MM.1S (cell line): ENCODE results near the gene TPT1.

Experiments
- DNase-seq: peaks from one replicate; pipeline ENCODE4 v3.0.0-alpha.2; 2015
- H2AFZ ChIP-seq: fragments of 300-600 bp; sonication (generic); 2 replicates; pipeline ENCODE4 v1.6.0; 2016; ENCODE audit warnings: antibody characterized with exemption, low read length
- H3F3A ChIP-seq: fragments of 300-600 bp; sonication (generic); 2 replicates; pipeline ENCODE4 v1.6.1; 2016; ENCODE audit warnings: mild to moderate bottlenecking, antibody characterized with exemption, low read length, moderate library complexity, mixed read lengths; ENCODE audit not compliant: insufficient read depth
- H3K27ac ChIP-seq: fragments of 300-600 bp; sonication (generic); 2 replicates; pipeline ENCODE4 v1.5.1; 2016; ENCODE audit warnings: mild to moderate bottlenecking, low read length
- H3K27me3 ChIP-seq: fragments of 300-600 bp; sonication (generic); replicated peaks from 2 replicates; pipeline ENCODE4 v1.6.0; 2016; ENCODE audit warnings: low read length; ENCODE audit not compliant: insufficient read depth
- H3K36me3 ChIP-seq: fragments of 300-600 bp; sonication (generic); replicated peaks from 2 replicates; pipeline ENCODE4 v1.6.1; 2016; ENCODE audit warnings: mild to moderate bottlenecking, low read length, mixed read lengths; ENCODE audit not compliant: insufficient read depth
- H3K4me1 ChIP-seq: fragments of 300-600 bp; sonication (generic); 2 replicates; pipeline ENCODE4 v1.6.1; 2016; ENCODE audit warnings: low read length, mixed read lengths
- H3K4me2 ChIP-seq: fragments of 300-600 bp; sonication (generic); 2 replicates; pipeline ENCODE4 v1.6.0; 2016; ENCODE audit warnings: low read depth, low read length
- H3K4me3 ChIP-seq: fragments of 300-600 bp; sonication (generic); 2 replicates; pipeline ENCODE4 v1.5.1; 2016; ENCODE audit warnings: low read length, mixed read lengths
- H3K79me2 ChIP-seq: fragments of 300-600 bp; sonication (generic); 2 replicates; pipeline ENCODE4 v1.6.1; 2016; ENCODE audit warnings: mixed run types, low read length, mixed read lengths
- H3K9ac ChIP-seq: fragments of 300-600 bp; sonication (generic); 2 replicates; pipeline ENCODE4 v1.6.1; 2016; ENCODE audit warnings: low read length, mixed read lengths
- H3K9me2 ChIP-seq: fragments of 300-600 bp; sonication (generic); replicated peaks from 2 replicates; pipeline ENCODE4 v1.6.1; 2016; ENCODE audit warnings: mild to moderate bottlenecking, low read length, mixed read lengths; ENCODE audit not compliant: insufficient read depth
- H3K9me3 ChIP-seq: fragments of 300-600 bp; sonication (generic); replicated peaks from 2 replicates; pipeline ENCODE4 v1.6.1; 2016; ENCODE audit warnings: mild to moderate bottlenecking, low read length, mixed read lengths; ENCODE audit not compliant: insufficient read depth
- H4K20me1 ChIP-seq: fragments of 300-600 bp; sonication (generic); 2 replicates; pipeline ENCODE4 v1.6.1; 2016; ENCODE audit warnings: mild to moderate bottlenecking, low read length, moderate library complexity, mixed read lengths; ENCODE audit not compliant: insufficient read depth
- CTCF ChIP-seq: fragments of 300-600 bp; sonication (generic); IDR thresholded peaks from 2 replicates; pipeline ENCODE4 v1.5.1; 2016; ENCODE audit warnings: antibody characterized with exemption, low read length, mixed read lengths
- EZH2 ChIP-seq: fragments of 300-600 bp; sonication (generic); optimal IDR thresholded peaks from 2 replicates; pipeline ENCODE3; 2017; ENCODE audit warnings: low read depth, mild to moderate bottlenecking, antibody characterized with exemption, low read length, mixed read lengths
- EZH2phosphoT487 ChIP-seq: fragments of 300-600 bp; sonication (generic); IDR thresholded peaks from 2 replicates; pipeline ENCODE4 v1.6.1; 2018; ENCODE audit warnings: antibody characterized with exemption, low read length

The TPT1 gene

DNA sequence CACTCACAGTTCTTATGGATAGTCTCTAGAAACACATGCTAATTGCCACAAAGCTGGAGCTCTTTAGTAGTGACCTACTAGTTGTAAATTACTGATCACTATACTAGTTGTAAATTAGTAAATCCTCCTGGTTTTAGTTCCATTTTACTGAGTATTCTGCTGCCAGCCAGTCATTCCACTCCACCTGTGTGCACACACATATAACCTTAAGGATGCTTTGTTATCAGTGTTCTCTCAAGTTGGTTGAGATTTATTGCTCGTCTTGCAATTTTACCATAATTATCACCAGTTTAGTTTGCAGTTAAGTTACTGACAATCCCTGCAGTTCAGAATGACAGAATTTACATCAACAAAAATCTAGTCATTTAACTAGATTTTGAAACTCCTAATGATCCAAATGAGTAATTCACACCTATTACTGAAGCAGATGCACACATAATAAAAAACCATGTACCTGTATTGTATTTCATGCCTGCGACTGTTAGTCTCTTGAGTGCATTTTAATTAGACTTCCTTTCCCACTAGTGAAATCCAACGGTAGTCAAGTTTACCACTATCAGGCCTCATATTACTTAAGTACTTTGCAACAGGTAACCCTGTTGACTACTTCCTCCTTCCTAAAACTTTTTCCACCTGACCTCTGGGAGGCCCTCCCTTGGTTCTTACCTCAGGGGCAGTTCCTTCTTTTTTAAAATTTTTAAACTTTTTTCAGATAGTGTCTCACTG, 7.6 kb downstream of the TPT1 start:
- TF ChIP-seq EZH2 (no peak), CTCF (no peak), EZH2phosphoT487 (no peak)
- Histone ChIP-seq H3K9me2 (no peaks in the 10 kb centered on the region), H3F3A (0 out of 2 replicates have a peak, but pooled peaks cover 12% of the 10 kb centered on the region), H3K4me1 (no peaks in the 10 kb centered on the region), H3K4me3 (no peak overlapping the region), H3K36me3 (peaks cover 3% of the 10 kb centered on the region; the same call in 1 of the 2 replicates), H3K27ac (no peak overlapping the region), H3K79me2 (peaks cover 9% of the 10 kb centered on the region), H3K9me3 (no peaks in the 10 kb centered on the region), H2AFZ (no peak overlapping the region), H3K9ac (no peak overlapping the region), H4K20me1 (peaks cover 12% of the 10 kb centered on the region; the same call in 1 of the 2 replicates), H3K4me2 (no peak overlapping the region), H3K27me3 (no peaks in the 10 kb centered on the region)
- no peak for DNase-seq

DNA sequence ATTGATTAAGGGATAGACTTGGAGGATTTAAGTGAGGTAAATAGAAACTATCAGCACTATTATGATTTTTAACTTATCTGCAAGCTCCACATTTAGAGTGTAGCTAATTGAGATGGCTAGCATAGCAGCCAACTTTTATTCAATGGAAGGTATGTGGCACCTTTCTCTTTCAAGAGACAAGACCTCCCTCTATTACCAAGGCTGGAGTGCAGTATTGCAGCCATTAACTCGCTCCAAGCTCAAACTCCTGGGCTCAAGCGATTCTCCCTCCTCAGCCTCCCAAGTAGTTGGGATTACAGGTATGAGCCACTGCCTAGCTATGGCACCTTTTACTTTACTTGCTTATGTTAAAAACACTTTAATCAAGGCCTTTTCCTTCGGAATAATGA, 8.2 kb downstream of the TPT1 start:
- H4K20me1 ChIP-seq, result peaks cover 9% of the 10 kb centered on the region; the same call in 1 of the 2 replicates
- H3K27ac ChIP-seq, result no peak overlapping the region
- TF ChIP-seq CTCF (no peak), EZH2 (no peak), EZH2phosphoT487 (no peak)
- no peaks in the 10 kb centered on the region for H3K9me2 ChIP-seq
- H3K4me3 ChIP-seq, result no peak overlapping the region
- no peaks in the 10 kb centered on the region for H3K4me1 ChIP-seq
- no peak overlapping the region for H2AFZ ChIP-seq
- H3K79me2 ChIP-seq, result 0 out of 2 replicates have a peak, but pooled peaks cover 6% of the 10 kb centered on the region
- 0 out of 2 replicates have a peak, but pooled peaks cover 12% of the 10 kb centered on the region for H3F3A ChIP-seq
- peaks cover 3% of the 10 kb centered on the region; the same call in 1 of the 2 replicates for H3K36me3 ChIP-seq
- no peaks in the 10 kb centered on the region for H3K9me3 ChIP-seq
- no peak for DNase-seq
- H3K4me2 ChIP-seq, result no peak overlapping the region
- no peak overlapping the region for H3K9ac ChIP-seq
- H3K27me3 ChIP-seq, result no peaks in the 10 kb centered on the region

DNA sequence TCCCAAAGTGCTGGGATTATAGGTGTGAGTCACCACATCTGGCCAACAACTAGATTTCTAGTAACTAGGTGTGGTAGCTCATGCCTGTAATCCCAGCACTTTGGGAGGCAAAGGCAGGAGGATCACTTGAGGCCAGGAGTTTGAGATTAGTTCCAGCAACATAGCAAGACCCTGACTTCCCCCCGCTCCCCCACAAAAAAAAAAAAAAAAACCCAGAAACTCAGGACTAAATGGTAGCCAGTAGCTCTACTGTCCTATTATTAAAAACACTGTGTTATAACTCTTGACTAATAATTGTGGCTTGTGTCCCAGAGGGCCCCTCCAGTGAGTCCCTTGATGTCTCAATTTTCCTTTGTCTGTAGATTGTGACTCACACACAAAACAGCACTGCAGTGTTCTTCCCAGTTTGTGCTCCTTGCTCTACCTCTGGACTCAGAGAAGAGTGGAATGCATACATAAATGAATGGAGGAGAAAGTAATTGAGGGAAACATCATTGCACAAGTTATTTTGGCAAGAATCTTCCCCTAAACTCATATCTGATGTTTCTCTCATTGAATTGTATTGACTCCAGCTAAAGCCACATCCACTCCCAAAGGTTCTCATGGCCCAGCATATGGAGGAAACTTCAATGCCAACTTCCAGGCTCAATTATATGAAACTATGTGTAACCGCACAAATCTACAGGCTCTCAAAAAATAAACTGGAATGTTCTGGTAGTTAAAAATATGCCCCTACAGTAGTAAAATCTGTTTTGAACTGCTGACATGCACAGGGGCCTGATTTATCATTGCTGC, 8.8 kb downstream of the TPT1 start:
- Histone ChIP-seq H4K20me1 (0 out of 2 replicates have a peak, but pooled peaks cover 3% of the 10 kb centered on the region), H3K27me3 (no peaks in the 10 kb centered on the region), H3K27ac (no peak overlapping the region), H3K9me2 (no peaks in the 10 kb centered on the region), H3K79me2 (0 out of 2 replicates have a peak, but pooled peaks cover 3% of the 10 kb centered on the region), H3K4me2 (no peak overlapping the region), H2AFZ (no peak overlapping the region), H3K4me3 (no peak overlapping the region), H3K36me3 (peaks cover 3% of the 10 kb centered on the region; the same call in 1 of the 2 replicates), H3K9me3 (no peaks in the 10 kb centered on the region), H3F3A (0 out of 2 replicates have a peak, but pooled peaks cover 12% of the 10 kb centered on the region), H3K4me1 (no peaks in the 10 kb centered on the region), H3K9ac (no peak overlapping the region)
- no peak for TF ChIP-seq CTCF
- no peak for TF ChIP-seq EZH2
- no peak for TF ChIP-seq EZH2phosphoT487
- DNase-seq, result no peak
